Right lobe of liver (tissue), 4 donors: Measurements from ENCODE around the gene DPP6.

Source experiments
- CTCF ChIP-seq, 4 donors: fragments of 200-600 bp in 3 of 4; fragments of 450-650 bp in 1 of 4; IDR thresholded peaks; one replicate each; pipeline versions ENCODE4 v1.5.1 to v1.8.0; 2016 to 2022; ENCODE audit warnings: antibody characterized with exemption in 4 of 4, mild to moderate bottlenecking in 2 of 4
- POLR2A ChIP-seq: fragments of 450-650 bp; IDR thresholded peaks from one replicate; pipeline ENCODE4 v1.6.1; 2017; ENCODE audit warnings: antibody characterized with exemption, mild to moderate bottlenecking
- donor health status: DM: no; HTN: no; CAD: no.
- donor health status: DM: no; HTN: no; CAD: no.
- donor health status: DM: no; HTN: yes; CAD: no.

- TF ChIP-seq POLR2A: no peak
- no peak for TF ChIP-seq CTCF (IDR thresholded peaks at IDR 0.05)
Measured at GRCh38 chr7:154623399-154623798, 571.2 kb downstream of the DPP6 start.
